HFF-Myc (cell line): ENCODE results near the gene GALNT2.

Experiments
- DNase-seq: peaks from one replicate; pipeline ENCODE4 v3.0.0-alpha.2; 2011; ENCODE audit warnings: low read depth; ENCODE audit errors: extremely low read depth
- H3K4me3 ChIP-seq: replicated peaks from 2 replicates; pipeline ENCODE4 v1.5.1; 2011; ENCODE audit warnings: low read depth, mild to moderate bottlenecking, control low read depth, low read length
- CTCF ChIP-seq: IDR thresholded peaks from 2 replicates; pipeline ENCODE4 v1.5.1; 2012; ENCODE audit warnings: mild to moderate bottlenecking, low read depth, low read length, control low read depth; ENCODE audit errors: missing control alignments

Gene GALNT2

GRCh38 chr1:230285351-230285750 lies 218.3 kb downstream of the GALNT2 start:
- DNase-seq = no peak
- no peak overlapping the region for H3K4me3 ChIP-seq
- no peak for TF ChIP-seq CTCF

GRCh38 chr1:230286166-230286889 lies 219.3 kb downstream of the GALNT2 start:
- H3K4me3 ChIP-seq = no peak overlapping the region
- no peak for TF ChIP-seq CTCF
- DNase-seq = no peak

- no peak for TF ChIP-seq CTCF
- DNase-seq = no peak
- H3K4me3 ChIP-seq = no peak overlapping the region
These were observed 219.8 kb downstream of the GALNT2 start for GRCh38 chr1:230286890-230287269.

- no peak for DNase-seq
- no peak for TF ChIP-seq CTCF
- H3K4me3 ChIP-seq = no peak overlapping the region
These were observed 220.8 kb downstream of the GALNT2 start for GRCh38 chr1:230287674-230288315.

- no peak overlapping the region for H3K4me3 ChIP-seq
- DNase-seq = no peak
- TF ChIP-seq CTCF = no peak
These were observed 221.8 kb downstream of the GALNT2 start for GRCh38 chr1:230288641-230289349.

GRCh38 chr1:230289350-230289644 lies 222.3 kb downstream of the GALNT2 start:
- no peak for DNase-seq
- no peak for TF ChIP-seq CTCF

More at GRCh38 chr1:230289350-230289644, 222.3 kb downstream of the GALNT2 start:
- no peak overlapping the region for H3K4me3 ChIP-seq
